ENCODE results near the gene NKAIN1.

- no peak for TF ChIP-seq CTCF (IDR thresholded peaks at IDR 0.05; ENCODE audit: low read depth, low read length)
- no peak for TF ChIP-seq EZH2phosphoT487 (IDR thresholded peaks at IDR 0.05; ENCODE audit: low read depth)
Observed at GRCh38 chr1:31207569-31207968, 32.1 kb downstream of the NKAIN1 start.
